Measurements from ENCODE around the gene CEP192. TPM values are rescaled to one million over a fixed set of nuclear protein-coding genes. Genes with fewer than 3 reads are reported as not detected.

Gene CEP192
- total and polyA plus RNA-seq, 2 of the 13 experiments (the other 11 are each of a cell fraction or from before 2014, with no cell fraction given): 15.3 to 24.7 TPM

DNA sequence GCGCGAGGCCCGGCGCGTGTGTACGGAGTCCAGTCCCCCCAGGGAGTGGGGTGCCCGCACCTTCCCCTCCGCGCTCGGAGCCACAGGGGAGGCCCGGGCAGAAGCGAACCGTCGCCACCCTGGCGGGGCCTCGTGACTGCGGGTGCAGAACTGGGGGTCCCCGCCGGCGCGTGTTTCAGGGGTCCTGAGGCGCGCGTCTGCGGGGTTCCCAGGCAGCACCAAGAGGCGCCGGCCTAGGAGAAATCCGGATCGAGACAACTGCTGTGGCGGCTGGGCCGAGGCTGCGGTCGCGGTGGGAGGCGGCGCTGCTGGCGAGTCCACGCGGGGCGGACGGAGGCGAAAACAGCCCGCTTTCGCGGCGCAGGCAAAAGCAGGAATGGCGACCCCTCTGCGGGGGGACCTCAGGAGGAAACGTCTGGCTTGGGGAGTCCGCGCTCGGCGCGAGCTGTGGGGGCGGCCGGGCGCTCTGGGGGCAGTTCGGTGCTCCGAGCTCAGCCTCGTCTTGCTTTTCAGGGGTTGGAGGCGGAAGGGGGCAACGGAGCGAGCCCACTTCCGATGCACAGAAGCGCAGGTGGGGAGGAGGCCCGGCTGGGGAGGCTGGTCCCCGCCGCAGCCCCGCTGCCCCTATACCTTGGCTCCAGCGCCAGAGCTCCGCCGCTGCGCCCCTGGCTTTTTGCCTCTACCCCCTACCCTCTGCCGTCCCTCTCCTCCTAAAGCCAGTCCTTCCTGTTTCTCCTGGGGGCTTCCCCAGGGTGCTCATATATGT lies 145.9 kb downstream of the CEP192 start (continued):
- TF ChIP-seq ZNF354B (CRISPR knock-in tag; IDR thresholded peaks at IDR 0.05) (0 out of 2 replicates have a peak, but pooled peaks have one; percentile 72), KMT2A (CRISPR knock-in tag; IDR thresholded peaks at IDR 0.05) (peak; percentile 66; the same call in 1 of the 2 replicates), ZEB1 (IDR thresholded peaks at IDR 0.05; ENCODE audit: insufficient replicate concordance, low read depth) (peak; percentile 46), ELF1 (CRISPR knock-in tag; IDR thresholded peaks at IDR 0.05) (0 out of 2 replicates have a peak, but pooled peaks have one; percentile 5), SPEN (CRISPR knock-in tag; IDR thresholded peaks at IDR 0.05; ENCODE audit: low read depth) (peak; percentile 70), AHR (CRISPR knock-in tag; IDR thresholded peaks at IDR 0.05) (0 out of 2 replicates have a peak, but pooled peaks have one; percentile 14), REL (CRISPR knock-in tag; conservative IDR thresholded peaks at IDR 0.05) (peak; percentile 92), ZNF780A (CRISPR knock-in tag; IDR thresholded peaks at IDR 0.05) (peak; percentile 75; the same call in 1 of the 2 replicates), HNRNPL (IDR thresholded peaks at IDR 0.05; ENCODE audit: low read depth, low read length) (0 out of 2 replicates have a peak, but pooled peaks have one; percentile 15), ZNF761 (CRISPR knock-in tag; conservative IDR thresholded peaks at IDR 0.05) (peak; percentile 22; the same call in 1 of the 2 replicates)
- TF ChIP-seq, protein P1, sequence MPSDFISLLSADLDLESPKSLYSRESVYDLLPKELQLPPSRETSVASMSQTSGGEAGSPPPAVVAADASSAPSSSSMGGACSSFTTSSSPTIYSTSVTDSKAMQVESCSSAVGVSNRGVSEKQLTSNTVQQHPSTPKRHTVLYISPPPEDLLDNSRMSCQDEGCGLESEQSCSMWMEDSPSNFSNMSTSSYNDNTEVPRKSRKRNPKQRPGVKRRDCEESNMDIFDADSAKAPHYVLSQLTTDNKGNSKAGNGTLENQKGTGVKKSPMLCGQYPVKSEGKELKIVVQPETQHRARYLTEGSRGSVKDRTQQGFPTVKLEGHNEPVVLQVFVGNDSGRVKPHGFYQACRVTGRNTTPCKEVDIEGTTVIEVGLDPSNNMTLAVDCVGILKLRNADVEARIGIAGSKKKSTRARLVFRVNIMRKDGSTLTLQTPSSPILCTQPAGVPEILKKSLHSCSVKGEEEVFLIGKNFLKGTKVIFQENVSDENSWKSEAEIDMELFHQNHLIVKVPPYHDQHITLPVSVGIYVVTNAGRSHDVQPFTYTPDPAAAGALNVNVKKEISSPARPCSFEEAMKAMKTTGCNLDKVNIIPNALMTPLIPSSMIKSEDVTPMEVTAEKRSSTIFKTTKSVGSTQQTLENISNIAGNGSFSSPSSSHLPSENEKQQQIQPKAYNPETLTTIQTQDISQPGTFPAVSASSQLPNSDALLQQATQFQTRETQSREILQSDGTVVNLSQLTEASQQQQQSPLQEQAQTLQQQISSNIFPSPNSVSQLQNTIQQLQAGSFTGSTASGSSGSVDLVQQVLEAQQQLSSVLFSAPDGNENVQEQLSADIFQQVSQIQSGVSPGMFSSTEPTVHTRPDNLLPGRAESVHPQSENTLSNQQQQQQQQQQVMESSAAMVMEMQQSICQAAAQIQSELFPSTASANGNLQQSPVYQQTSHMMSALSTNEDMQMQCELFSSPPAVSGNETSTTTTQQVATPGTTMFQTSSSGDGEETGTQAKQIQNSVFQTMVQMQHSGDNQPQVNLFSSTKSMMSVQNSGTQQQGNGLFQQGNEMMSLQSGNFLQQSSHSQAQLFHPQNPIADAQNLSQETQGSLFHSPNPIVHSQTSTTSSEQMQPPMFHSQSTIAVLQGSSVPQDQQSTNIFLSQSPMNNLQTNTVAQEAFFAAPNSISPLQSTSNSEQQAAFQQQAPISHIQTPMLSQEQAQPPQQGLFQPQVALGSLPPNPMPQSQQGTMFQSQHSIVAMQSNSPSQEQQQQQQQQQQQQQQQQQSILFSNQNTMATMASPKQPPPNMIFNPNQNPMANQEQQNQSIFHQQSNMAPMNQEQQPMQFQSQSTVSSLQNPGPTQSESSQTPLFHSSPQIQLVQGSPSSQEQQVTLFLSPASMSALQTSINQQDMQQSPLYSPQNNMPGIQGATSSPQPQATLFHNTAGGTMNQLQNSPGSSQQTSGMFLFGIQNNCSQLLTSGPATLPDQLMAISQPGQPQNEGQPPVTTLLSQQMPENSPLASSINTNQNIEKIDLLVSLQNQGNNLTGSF (CRISPR knock-in tag; IDR thresholded peaks at IDR 0.05): 0 out of 2 replicates have a peak, but pooled peaks have one; percentile 3
- TF ChIP-seq, protein P2, sequence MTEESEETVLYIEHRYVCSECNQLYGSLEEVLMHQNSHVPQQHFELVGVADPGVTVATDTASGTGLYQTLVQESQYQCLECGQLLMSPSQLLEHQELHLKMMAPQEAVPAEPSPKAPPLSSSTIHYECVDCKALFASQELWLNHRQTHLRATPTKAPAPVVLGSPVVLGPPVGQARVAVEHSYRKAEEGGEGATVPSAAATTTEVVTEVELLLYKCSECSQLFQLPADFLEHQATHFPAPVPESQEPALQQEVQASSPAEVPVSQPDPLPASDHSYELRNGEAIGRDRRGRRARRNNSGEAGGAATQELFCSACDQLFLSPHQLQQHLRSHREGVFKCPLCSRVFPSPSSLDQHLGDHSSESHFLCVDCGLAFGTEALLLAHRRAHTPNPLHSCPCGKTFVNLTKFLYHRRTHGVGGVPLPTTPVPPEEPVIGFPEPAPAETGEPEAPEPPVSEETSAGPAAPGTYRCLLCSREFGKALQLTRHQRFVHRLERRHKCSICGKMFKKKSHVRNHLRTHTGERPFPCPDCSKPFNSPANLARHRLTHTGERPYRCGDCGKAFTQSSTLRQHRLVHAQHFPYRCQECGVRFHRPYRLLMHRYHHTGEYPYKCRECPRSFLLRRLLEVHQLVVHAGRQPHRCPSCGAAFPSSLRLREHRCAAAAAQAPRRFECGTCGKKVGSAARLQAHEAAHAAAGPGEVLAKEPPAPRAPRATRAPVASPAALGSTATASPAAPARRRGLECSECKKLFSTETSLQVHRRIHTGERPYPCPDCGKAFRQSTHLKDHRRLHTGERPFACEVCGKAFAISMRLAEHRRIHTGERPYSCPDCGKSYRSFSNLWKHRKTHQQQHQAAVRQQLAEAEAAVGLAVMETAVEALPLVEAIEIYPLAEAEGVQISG (CRISPR knock-in tag; IDR thresholded peaks at IDR 0.05): 0 out of 2 replicates have a peak, but pooled peaks have one; percentile 7
- TF ChIP-seq, protein P3, sequence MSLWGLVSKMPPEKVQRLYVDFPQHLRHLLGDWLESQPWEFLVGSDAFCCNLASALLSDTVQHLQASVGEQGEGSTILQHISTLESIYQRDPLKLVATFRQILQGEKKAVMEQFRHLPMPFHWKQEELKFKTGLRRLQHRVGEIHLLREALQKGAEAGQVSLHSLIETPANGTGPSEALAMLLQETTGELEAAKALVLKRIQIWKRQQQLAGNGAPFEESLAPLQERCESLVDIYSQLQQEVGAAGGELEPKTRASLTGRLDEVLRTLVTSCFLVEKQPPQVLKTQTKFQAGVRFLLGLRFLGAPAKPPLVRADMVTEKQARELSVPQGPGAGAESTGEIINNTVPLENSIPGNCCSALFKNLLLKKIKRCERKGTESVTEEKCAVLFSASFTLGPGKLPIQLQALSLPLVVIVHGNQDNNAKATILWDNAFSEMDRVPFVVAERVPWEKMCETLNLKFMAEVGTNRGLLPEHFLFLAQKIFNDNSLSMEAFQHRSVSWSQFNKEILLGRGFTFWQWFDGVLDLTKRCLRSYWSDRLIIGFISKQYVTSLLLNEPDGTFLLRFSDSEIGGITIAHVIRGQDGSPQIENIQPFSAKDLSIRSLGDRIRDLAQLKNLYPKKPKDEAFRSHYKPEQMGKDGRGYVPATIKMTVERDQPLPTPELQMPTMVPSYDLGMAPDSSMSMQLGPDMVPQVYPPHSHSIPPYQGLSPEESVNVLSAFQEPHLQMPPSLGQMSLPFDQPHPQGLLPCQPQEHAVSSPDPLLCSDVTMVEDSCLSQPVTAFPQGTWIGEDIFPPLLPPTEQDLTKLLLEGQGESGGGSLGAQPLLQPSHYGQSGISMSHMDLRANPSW (CRISPR knock-in tag; IDR thresholded peaks at IDR 0.05; ENCODE audit: borderline replicate concordance): 0 out of 2 replicates have a peak, but pooled peaks have one; percentile 33
- TF ChIP-seq, protein P4, sequence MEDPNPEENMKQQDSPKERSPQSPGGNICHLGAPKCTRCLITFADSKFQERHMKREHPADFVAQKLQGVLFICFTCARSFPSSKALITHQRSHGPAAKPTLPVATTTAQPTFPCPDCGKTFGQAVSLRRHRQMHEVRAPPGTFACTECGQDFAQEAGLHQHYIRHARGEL (CRISPR knock-in tag; IDR thresholded peaks at IDR 0.05): no peak
- TF ChIP-seq, protein P5, sequence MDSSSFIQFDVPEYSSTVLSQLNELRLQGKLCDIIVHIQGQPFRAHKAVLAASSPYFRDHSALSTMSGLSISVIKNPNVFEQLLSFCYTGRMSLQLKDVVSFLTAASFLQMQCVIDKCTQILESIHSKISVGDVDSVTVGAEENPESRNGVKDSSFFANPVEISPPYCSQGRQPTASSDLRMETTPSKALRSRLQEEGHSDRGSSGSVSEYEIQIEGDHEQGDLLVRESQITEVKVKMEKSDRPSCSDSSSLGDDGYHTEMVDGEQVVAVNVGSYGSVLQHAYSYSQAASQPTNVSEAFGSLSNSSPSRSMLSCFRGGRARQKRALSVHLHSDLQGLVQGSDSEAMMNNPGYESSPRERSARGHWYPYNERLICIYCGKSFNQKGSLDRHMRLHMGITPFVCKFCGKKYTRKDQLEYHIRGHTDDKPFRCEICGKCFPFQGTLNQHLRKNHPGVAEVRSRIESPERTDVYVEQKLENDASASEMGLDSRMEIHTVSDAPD (CRISPR knock-in tag; IDR thresholded peaks at IDR 0.05): 0 out of 2 replicates have a peak, but pooled peaks have one; percentile 46

Measured in HepG2 (cell line).